BJ (cell line): ENCODE data around the gene RENBP. TPM values are rescaled to one million over a fixed set of nuclear protein-coding genes. Genes with fewer than 3 reads are reported as not detected.
A peak's percentile ranks its signal among the peaks of the same experiment; 100 is the strongest.

Experiments
- CTCF ChIA-PET: fragments of 350-600 bp; formaldehyde crosslinking; extraction: SDS; loops from one replicate; lab custom pipeline; 2021; ENCODE audit warnings: antibody characterized with exemption, inconsistent platforms; lab: Yijun Ruan, JAX
- POLR2A ChIA-PET: fragments of 300-600 bp; sonication (Branson Sonifier 250); formaldehyde crosslinking; extraction: SDS; loops from one replicate; lab custom pipeline; 2021; ENCODE audit warnings: antibody characterized with exemption; lab: Charles Lee
- DNase-seq: peaks from one replicate; pipeline ENCODE4 v3.0.0-alpha.2; 2011; ENCODE audit warnings: low read depth
- H3K27me3 ChIP-seq: 2 replicates; pipeline ENCODE4 v1.6.0; 2011; ENCODE audit warnings: low read length; ENCODE audit not compliant: control insufficient read depth, insufficient read depth
- H3K36me3 ChIP-seq: 2 replicates; pipeline ENCODE4 v1.5.1; 2011; ENCODE audit warnings: low read length; ENCODE audit not compliant: control insufficient read depth, insufficient read depth
- H3K4me3 ChIP-seq: 2 replicates; pipeline ENCODE4 v1.5.1; 2011; ENCODE audit warnings: low read depth, mild to moderate bottlenecking, control low read depth, low read length
- CTCF ChIP-seq: IDR thresholded peaks from 2 replicates; pipeline ENCODE4 v1.5.1; 2011; ENCODE audit warnings: low read depth, mild to moderate bottlenecking, control low read depth, inconsistent platforms, low read length, moderate library complexity; ENCODE audit not compliant: insufficient read depth
- polyA plus RNA-seq: library from polyadenylated mRNA; depleted of rRNA; stranded (reverse); fragments of >200 nt; gene quantifications from 2 replicates; pipeline ENCODE4 v1.2.3, GENCODE V29; 2011

Gene RENBP
- polyA plus RNA-seq, 1 experiment: 0.43 TPM

- Histone ChIP-seq H3K36me3 (peaks cover under 1% of the 10 kb centered on the region; the same call in 1 of the 2 replicates), H3K27me3 (no peaks in the 10 kb centered on the region), H3K4me3 (no peak overlapping the region)
- POLR2A ChIA-PET: no interaction called here
- no peak for DNase-seq
- TF ChIP-seq CTCF: no peak
- CTCF ChIA-PET: no interaction called here
These were observed 7.4 kb downstream of the RENBP start for GRCh38 chrX:153937056-153937455.

DNA sequence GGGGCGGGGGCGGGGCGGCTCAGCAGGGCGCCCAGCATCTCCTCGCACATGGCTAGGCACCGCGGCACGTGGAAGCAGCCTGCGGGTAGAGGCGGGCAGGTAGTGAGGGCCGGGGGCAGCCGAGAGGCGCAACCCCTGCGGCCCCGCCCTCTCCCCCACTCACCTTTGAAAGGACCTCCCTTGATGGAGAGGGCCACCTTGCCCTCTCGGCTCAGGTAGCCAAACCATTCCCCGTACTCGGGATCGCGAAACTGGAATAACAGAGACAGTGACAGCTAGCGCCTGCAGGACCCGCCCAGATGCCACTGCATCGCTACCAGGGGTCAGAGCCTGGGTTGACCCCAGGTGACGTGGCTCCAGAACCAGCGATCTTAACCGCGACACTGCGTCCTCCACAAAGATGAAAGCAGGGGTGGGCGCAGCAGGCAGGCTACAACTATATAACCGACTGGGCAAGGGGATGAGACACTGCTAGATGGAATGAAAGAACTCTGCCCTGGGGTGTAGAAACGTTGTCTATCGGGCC, 9.1 kb downstream of the RENBP start:
- CTCF ChIA-PET: interaction anchor here (3.8 kb wide), 1 partner anchor 12 kb away, joined by 18 read pairs; no protein-coding TSS in a partner anchor
- POLR2A ChIA-PET: interaction anchor here (0.7 kb wide), 1 partner anchor 160 kb away, joined by 3 read pairs; no protein-coding TSS in a partner anchor
- DNase-seq: no peak
- Histone ChIP-seq H3K27me3 (no peaks in the 10 kb centered on the region), H3K36me3 (peaks cover 6% of the 10 kb centered on the region; the same call in 1 of the 2 replicates), H3K4me3 (peak overlapping the region; percentile 39)
- no peak for TF ChIP-seq CTCF

- Histone ChIP-seq H3K36me3 (peaks cover 8% of the 10 kb centered on the region), H3K27me3 (no peaks in the 10 kb centered on the region), H3K4me3 (peak within 1 kb of the TSS; percentile 71)
- ChIA-PET CTCF (interaction anchor here (3.8 kb wide), 1 partner anchor 12 kb away, joined by 18 read pairs; no protein-coding TSS in a partner anchor), POLR2A (interaction anchor here (0.7 kb wide), 1 partner anchor 160 kb away, joined by 3 read pairs; no protein-coding TSS in a partner anchor)
- no peak for TF ChIP-seq CTCF
- no peak for DNase-seq
These were observed 9.6 kb downstream of the RENBP start, which contains the start of gene NAA10 for GRCh38 chrX:153934762-153935325. Gene NAA10 (minus strand): TSS chrX:153935037. CDS start chrX:153934904, 133 bp downstream.

DNA sequence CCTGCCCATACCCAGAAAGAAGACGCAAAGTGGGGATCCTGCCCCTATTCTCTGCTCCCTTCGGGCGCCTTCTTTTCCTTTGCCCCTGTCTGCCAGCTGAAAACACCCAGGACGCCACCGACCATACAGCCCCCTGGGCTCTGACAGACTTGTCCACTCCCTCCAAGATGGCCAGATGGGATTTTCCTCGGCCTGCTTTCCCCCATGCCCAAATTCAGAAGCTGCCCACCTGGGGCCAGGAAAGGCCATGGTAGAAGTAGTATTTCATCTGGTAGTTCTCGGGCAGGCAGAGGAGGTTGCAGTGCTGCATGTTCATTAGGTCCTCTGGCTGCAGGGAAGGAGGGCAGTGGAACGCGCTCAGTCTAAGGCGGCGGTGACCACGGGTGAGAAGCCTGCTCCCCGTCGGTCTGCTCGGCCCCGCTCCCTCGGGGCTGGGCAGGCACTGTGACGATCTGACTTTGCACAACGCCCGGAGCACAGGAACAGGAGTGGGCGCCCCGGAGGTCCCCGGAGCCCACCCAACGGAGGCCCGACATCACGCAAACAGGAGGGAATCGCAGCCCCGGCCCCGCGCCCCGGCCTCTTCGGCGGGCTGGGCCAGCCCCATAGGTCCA, 10.2 kb downstream of the RENBP start:
- no peak for DNase-seq
- Histone ChIP-seq H3K36me3 (peaks cover 8% of the 10 kb centered on the region), H3K27me3 (no peaks in the 10 kb centered on the region), H3K4me3 (peak overlapping the region; percentile 71)
- ChIA-PET CTCF (interaction anchor here (3.8 kb wide), 1 partner anchor 13 kb away, joined by 18 read pairs; no protein-coding TSS in a partner anchor), POLR2A (interaction anchor here (0.7 kb wide), 1 partner anchor 161 kb away, joined by 3 read pairs; no protein-coding TSS in a partner anchor)
- TF ChIP-seq CTCF: no peak

DNA sequence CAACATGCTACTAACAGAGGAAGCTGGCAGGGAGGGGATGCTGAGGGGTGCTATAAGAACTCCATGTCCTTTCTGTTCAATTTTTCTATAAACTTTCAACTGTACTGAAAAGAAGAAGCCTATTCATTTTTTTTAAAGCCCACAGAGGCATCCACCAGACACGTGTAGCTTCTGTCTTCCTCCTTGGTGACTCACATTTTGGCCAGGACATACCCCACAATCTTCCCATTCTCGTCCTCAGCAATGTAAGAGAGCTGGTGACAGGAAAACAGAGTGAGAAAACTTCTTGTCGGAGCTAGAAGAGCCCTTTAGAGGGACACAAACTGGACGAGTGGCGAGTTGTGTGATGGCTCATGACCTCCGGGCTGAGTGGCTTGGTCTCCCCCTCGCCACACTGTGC, 10.7 kb downstream of the RENBP start:
- H3K36me3 ChIP-seq: peaks cover 8% of the 10 kb centered on the region
- ChIA-PET POLR2A (no interaction called here), CTCF (interaction anchor here (3.8 kb wide), 1 partner anchor 13 kb away, joined by 18 read pairs; no protein-coding TSS in a partner anchor)
- H3K4me3 ChIP-seq: peak overlapping the region; percentile 71
- TF ChIP-seq CTCF: no peak
- no peaks in the 10 kb centered on the region for H3K27me3 ChIP-seq
- no peak for DNase-seq
